Liver (tissue), 3 donors: ENCODE results near the gene LCT.

Source experiments
- EGR1 ChIP-seq, 2 donors: IDR thresholded peaks; 2 replicates each; pipeline ENCODE4 v1.6.1; 2016 to 2018; ENCODE audit warnings: antibody characterized with exemption in 2 of 2, low read depth in 2 of 2
- GABPA ChIP-seq, 2 donors: IDR thresholded peaks in 1 of 2; conservative IDR thresholded peaks in 1 of 2; 2 replicates each; pipeline ENCODE4 v1.6.1; 2016; ENCODE audit warnings: antibody characterized with exemption in 2 of 2, mild to moderate bottlenecking in 1 of 2, moderate library complexity in 1 of 2
- HNF4G ChIP-seq: IDR thresholded peaks from 2 replicates; pipeline ENCODE4 v1.6.1; 2016; ENCODE audit warnings: antibody characterized with exemption
- JUND ChIP-seq, 2 donors: IDR thresholded peaks; 2 replicates each; pipeline ENCODE4 v1.6.1; 2016; ENCODE audit warnings: antibody characterized with exemption in 2 of 2
- RAD21 ChIP-seq, 2 donors: IDR thresholded peaks; 2 replicates each; pipeline ENCODE4 v1.6.1; 2016; ENCODE audit warnings: antibody characterized with exemption in 2 of 2, mild to moderate bottlenecking in 2 of 2
- SP1 ChIP-seq: IDR thresholded peaks from 2 replicates; pipeline ENCODE4 v1.6.1; 2018; ENCODE audit warnings: antibody characterized with exemption, mild to moderate bottlenecking
- TAF1 ChIP-seq: conservative IDR thresholded peaks from 2 replicates; pipeline ENCODE4 v1.6.1; 2016; ENCODE audit warnings: antibody characterized with exemption, mild to moderate bottlenecking
- YY1 ChIP-seq: IDR thresholded peaks from 2 replicates; pipeline ENCODE4 v1.6.1; 2016; ENCODE audit warnings: antibody characterized with exemption, mild to moderate bottlenecking
- TF ChIP-seq, protein P1 (sequence below): fragments of 150-350 bp; IDR thresholded peaks from 2 replicates; pipeline ENCODE4 v1.5.1; 2017; ENCODE audit warnings: improper control_type of control experiment, low read depth, low read length; ENCODE audit not compliant: missing input control
- TF ChIP-seq, protein P2 (sequence below): IDR thresholded peaks from 2 replicates; pipeline ENCODE4 v1.6.1; 2016; ENCODE audit warnings: antibody characterized with exemption, mild to moderate bottlenecking
- TF ChIP-seq, protein P3 (sequence below): IDR thresholded peaks from 2 replicates; pipeline ENCODE4 v1.6.1; 2016; ENCODE audit warnings: antibody characterized with exemption
- TF ChIP-seq, protein P4 (sequence below): IDR thresholded peaks from 2 replicates; pipeline ENCODE4 v1.6.1; 2016; ENCODE audit warnings: antibody characterized with exemption
- TF ChIP-seq, protein P5 (sequence below): IDR thresholded peaks from 2 replicates; pipeline ENCODE4 v1.6.1; 2016; ENCODE audit warnings: antibody characterized with exemption
- donor health status: healthy.
- donor health status: healthy.

DNA sequence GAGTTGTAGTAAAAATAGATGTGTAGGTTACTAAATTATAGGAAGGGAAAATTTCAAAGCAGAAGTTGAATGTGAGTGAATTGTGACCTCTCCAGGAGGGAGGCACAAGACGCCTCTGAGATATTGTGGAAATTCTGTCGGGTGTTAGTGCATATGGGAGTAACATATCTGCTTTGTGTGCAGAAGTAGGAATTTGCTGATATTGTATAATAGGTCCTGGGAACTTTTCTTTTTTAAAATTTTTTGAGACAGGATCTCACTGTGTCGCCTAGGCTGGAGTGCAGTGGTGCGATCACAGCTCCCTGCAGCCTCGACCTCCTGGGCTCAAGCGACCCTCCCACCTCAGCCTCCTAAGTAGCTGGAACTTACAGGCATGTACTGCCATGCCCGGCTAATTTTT, 60.6 kb downstream of the LCT start:
- no peak for TF ChIP-seq SP1
- TF ChIP-seq GABPA (IDR thresholded peaks at IDR 0.05 in 1 of 2, conservative IDR thresholded peaks at IDR 0.05 in 1 of 2) = no peak
- no peak for TF ChIP-seq EGR1 (IDR thresholded peaks at IDR 0.05; ENCODE audit: low read depth in 2 of 2)
- TF ChIP-seq, protein P1, sequence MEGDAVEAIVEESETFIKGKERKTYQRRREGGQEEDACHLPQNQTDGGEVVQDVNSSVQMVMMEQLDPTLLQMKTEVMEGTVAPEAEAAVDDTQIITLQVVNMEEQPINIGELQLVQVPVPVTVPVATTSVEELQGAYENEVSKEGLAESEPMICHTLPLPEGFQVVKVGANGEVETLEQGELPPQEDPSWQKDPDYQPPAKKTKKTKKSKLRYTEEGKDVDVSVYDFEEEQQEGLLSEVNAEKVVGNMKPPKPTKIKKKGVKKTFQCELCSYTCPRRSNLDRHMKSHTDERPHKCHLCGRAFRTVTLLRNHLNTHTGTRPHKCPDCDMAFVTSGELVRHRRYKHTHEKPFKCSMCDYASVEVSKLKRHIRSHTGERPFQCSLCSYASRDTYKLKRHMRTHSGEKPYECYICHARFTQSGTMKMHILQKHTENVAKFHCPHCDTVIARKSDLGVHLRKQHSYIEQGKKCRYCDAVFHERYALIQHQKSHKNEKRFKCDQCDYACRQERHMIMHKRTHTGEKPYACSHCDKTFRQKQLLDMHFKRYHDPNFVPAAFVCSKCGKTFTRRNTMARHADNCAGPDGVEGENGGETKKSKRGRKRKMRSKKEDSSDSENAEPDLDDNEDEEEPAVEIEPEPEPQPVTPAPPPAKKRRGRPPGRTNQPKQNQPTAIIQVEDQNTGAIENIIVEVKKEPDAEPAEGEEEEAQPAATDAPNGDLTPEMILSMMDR = no peak
- TF ChIP-seq, protein P2, sequence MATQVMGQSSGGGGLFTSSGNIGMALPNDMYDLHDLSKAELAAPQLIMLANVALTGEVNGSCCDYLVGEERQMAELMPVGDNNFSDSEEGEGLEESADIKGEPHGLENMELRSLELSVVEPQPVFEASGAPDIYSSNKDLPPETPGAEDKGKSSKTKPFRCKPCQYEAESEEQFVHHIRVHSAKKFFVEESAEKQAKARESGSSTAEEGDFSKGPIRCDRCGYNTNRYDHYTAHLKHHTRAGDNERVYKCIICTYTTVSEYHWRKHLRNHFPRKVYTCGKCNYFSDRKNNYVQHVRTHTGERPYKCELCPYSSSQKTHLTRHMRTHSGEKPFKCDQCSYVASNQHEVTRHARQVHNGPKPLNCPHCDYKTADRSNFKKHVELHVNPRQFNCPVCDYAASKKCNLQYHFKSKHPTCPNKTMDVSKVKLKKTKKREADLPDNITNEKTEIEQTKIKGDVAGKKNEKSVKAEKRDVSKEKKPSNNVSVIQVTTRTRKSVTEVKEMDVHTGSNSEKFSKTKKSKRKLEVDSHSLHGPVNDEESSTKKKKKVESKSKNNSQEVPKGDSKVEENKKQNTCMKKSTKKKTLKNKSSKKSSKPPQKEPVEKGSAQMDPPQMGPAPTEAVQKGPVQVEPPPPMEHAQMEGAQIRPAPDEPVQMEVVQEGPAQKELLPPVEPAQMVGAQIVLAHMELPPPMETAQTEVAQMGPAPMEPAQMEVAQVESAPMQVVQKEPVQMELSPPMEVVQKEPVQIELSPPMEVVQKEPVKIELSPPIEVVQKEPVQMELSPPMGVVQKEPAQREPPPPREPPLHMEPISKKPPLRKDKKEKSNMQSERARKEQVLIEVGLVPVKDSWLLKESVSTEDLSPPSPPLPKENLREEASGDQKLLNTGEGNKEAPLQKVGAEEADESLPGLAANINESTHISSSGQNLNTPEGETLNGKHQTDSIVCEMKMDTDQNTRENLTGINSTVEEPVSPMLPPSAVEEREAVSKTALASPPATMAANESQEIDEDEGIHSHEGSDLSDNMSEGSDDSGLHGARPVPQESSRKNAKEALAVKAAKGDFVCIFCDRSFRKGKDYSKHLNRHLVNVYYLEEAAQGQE = no peak
- TF ChIP-seq, protein P3, sequence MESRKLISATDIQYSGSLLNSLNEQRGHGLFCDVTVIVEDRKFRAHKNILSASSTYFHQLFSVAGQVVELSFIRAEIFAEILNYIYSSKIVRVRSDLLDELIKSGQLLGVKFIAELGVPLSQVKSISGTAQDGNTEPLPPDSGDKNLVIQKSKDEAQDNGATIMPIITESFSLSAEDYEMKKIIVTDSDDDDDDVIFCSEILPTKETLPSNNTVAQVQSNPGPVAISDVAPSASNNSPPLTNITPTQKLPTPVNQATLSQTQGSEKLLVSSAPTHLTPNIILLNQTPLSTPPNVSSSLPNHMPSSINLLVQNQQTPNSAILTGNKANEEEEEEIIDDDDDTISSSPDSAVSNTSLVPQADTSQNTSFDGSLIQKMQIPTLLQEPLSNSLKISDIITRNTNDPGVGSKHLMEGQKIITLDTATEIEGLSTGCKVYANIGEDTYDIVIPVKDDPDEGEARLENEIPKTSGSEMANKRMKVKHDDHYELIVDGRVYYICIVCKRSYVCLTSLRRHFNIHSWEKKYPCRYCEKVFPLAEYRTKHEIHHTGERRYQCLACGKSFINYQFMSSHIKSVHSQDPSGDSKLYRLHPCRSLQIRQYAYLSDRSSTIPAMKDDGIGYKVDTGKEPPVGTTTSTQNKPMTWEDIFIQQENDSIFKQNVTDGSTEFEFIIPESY = no peak
- TF ChIP-seq, protein P4, sequence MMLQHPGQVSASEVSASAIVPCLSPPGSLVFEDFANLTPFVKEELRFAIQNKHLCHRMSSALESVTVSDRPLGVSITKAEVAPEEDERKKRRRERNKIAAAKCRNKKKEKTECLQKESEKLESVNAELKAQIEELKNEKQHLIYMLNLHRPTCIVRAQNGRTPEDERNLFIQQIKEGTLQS = no peak
- no peak for TF ChIP-seq JUND (IDR thresholded peaks at IDR 0.05)
- TF ChIP-seq, protein P5, sequence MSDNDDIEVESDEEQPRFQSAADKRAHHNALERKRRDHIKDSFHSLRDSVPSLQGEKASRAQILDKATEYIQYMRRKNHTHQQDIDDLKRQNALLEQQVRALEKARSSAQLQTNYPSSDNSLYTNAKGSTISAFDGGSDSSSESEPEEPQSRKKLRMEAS = no peak
- no peak for TF ChIP-seq RAD21 (IDR thresholded peaks at IDR 0.05)
- TF ChIP-seq YY1 = no peak
- no peak for TF ChIP-seq TAF1
- TF ChIP-seq HNF4G = no peak
